GM23338 (cell line): ENCODE results near the gene ASS1. TPM values are rescaled to one million over a fixed set of nuclear protein-coding genes. Genes with fewer than 3 reads are reported as not detected.

Experiments used
- ATAC-seq: fragments of 200-7000 bp; cut with Tn5 transposase; 3 replicates; pipeline ENCODE4 v1.9.1; 2020
- DNase-seq: peaks from one replicate; pipeline ENCODE4 v3.0.0-alpha.2; 2015; ENCODE audit warnings: low spot score
- H2AFZ ChIP-seq: fragments of 200-600 bp; sonication (generic); 2 replicates; pipeline ENCODE4 v1.8.0; 2016; ENCODE audit warnings: antibody characterized with exemption, mild to moderate bottlenecking, moderate library complexity
- H3F3A ChIP-seq: fragments of 200-600 bp; sonication (generic); replicated peaks from 2 replicates; pipeline ENCODE4 v1.8.0; 2017; ENCODE audit warnings: antibody characterized with exemption, mixed run types, low read depth
- H3K27ac ChIP-seq: fragments of 200-600 bp; sonication (generic); 2 replicates; pipeline ENCODE4 v1.6.1; 2016; ENCODE audit warnings: low read depth
- H3K27me3 ChIP-seq: fragments of 200-600 bp; sonication (generic); 2 replicates; pipeline ENCODE4 v1.8.0; 2016; ENCODE audit warnings: mild to moderate bottlenecking, mixed run types, moderate library complexity; ENCODE audit not compliant: insufficient read depth
- H3K36me3 ChIP-seq: fragments of 200-600 bp; sonication (generic); 2 replicates; pipeline ENCODE4 v1.8.0; 2016; ENCODE audit warnings: mild to moderate bottlenecking; ENCODE audit not compliant: insufficient read depth
- H3K4me1 ChIP-seq: fragments of 200-600 bp; sonication (generic); 2 replicates; pipeline ENCODE4 v1.8.0; 2016; ENCODE audit warnings: mild to moderate bottlenecking, moderate library complexity; ENCODE audit not compliant: insufficient read depth
- H3K4me2 ChIP-seq: fragments of 200-600 bp; sonication (generic); 2 replicates; pipeline ENCODE4 v1.7.1; 2017; ENCODE audit warnings: mixed run types
- H3K4me3 ChIP-seq: fragments of 200-600 bp; sonication (generic); 2 replicates; pipeline ENCODE4 v1.6.1; 2016; ENCODE audit warnings: mixed run types
- H3K79me2 ChIP-seq: fragments of 200-600 bp; sonication (generic); replicated peaks from 2 replicates; pipeline ENCODE4 v1.8.0; 2017; ENCODE audit warnings: mild to moderate bottlenecking; ENCODE audit not compliant: insufficient read depth
- H3K9me2 ChIP-seq: fragments of 200-600 bp; sonication (generic); 2 replicates; pipeline ENCODE4 v1.8.0; 2017; ENCODE audit not compliant: insufficient read depth
- H4K20me1 ChIP-seq: fragments of 200-600 bp; sonication (generic); replicated peaks from 2 replicates; pipeline ENCODE4 v1.8.0; 2017; ENCODE audit warnings: mild to moderate bottlenecking; ENCODE audit not compliant: insufficient read depth
- H3K27ac Mint-ChIP-seq: 2 replicates; pipeline ENCODE4 v1.8.0; 2020; ENCODE audit warnings: inconsistent platforms, mild to moderate bottlenecking, moderate library complexity, mixed read lengths
- H3K27me3 Mint-ChIP-seq: 3 replicates; pipeline ENCODE4 v1.8.0; 2022; ENCODE audit warnings: low read depth, mild to moderate bottlenecking, moderate library complexity, mixed read lengths, inconsistent platforms; ENCODE audit not compliant: insufficient read depth, poor library complexity
- H3K36me3 Mint-ChIP-seq: 3 replicates; pipeline ENCODE4 v1.8.0; 2021; ENCODE audit warnings: low read depth, mild to moderate bottlenecking, inconsistent platforms, moderate library complexity, mixed read lengths
- H3K4me1 Mint-ChIP-seq: 3 replicates; pipeline ENCODE4 v1.8.0; 2020; ENCODE audit warnings: mild to moderate bottlenecking, inconsistent platforms, mixed read lengths
- H3K4me3 Mint-ChIP-seq: 3 replicates; pipeline ENCODE4 v1.8.0; 2021; ENCODE audit warnings: moderate library complexity, mild to moderate bottlenecking, inconsistent platforms, mixed read lengths
- H3K9me3 Mint-ChIP-seq: 3 replicates; pipeline ENCODE4 v1.8.0; 2020; ENCODE audit warnings: moderate library complexity, mild to moderate bottlenecking, inconsistent platforms, mixed read lengths
- CREB1 ChIP-seq: fragments of 250-450 bp; sonication (Bioruptor Pico); IDR thresholded peaks from 2 replicates; pipeline ENCODE4 v1.5.0; 2020; ENCODE audit warnings: low read depth, mild to moderate bottlenecking, moderate library complexity
- EZH2 ChIP-seq: fragments of 200-600 bp; sonication (generic); IDR thresholded peaks from one replicate; pipeline ENCODE4 v1.8.0; 2017; ENCODE audit warnings: antibody characterized with exemption, mild to moderate bottlenecking, low read depth; ENCODE audit not compliant: unreplicated experiment
- EZH2phosphoT487 ChIP-seq: fragments of 200-600 bp; sonication (generic); IDR thresholded peaks from one replicate; pipeline ENCODE4 v1.8.1; 2018; ENCODE audit warnings: antibody characterized with exemption; ENCODE audit not compliant: unreplicated experiment
- JUNB ChIP-seq: IDR thresholded peaks from one replicate; pipeline ENCODE4 v1.6.1; 2016; ENCODE audit warnings: antibody characterized with exemption; ENCODE audit not compliant: unreplicated experiment
- NANOG ChIP-seq: IDR thresholded peaks from 2 replicates; pipeline ENCODE4 v1.6.1; 2016; ENCODE audit warnings: antibody characterized with exemption, borderline replicate concordance
- POLR2AphosphoS5 ChIP-seq: IDR thresholded peaks from 2 replicates; pipeline ENCODE4 v1.6.1; 2016; ENCODE audit warnings: antibody characterized with exemption, low read depth
- STAT1 ChIP-seq: IDR thresholded peaks from one replicate; pipeline ENCODE4 v1.6.1; 2016; ENCODE audit warnings: antibody characterized with exemption; ENCODE audit not compliant: unreplicated experiment
- ZNF114 ChIP-seq: fragments of 250-450 bp; sonication (Bioruptor Pico); IDR thresholded peaks from 2 replicates; pipeline ENCODE4 v1.5.0; 2020; ENCODE audit warnings: mild to moderate bottlenecking, moderate library complexity
- ZNF331 ChIP-seq: fragments of 250-450 bp; sonication (Bioruptor Pico); IDR thresholded peaks from 2 replicates; pipeline ENCODE4 v1.5.0; 2020; ENCODE audit warnings: low read depth, mild to moderate bottlenecking, moderate library complexity
- polyA plus RNA-seq: library from polyadenylated mRNA; unstranded; fragments of >200 nt; fragmentation: Nextera tagmentation; extraction: Ambion mirVana; gene quantifications from 2 replicates; pipeline ENCODE4 v1.2.1, GENCODE V29; 2016
- total RNA-seq: library from RNA; depleted of rRNA; stranded (reverse); fragments of >200 nt; shearing (Covaris generic); gene quantifications from 2 replicates; pipeline ENCODE4 v1.2.3, GENCODE V29; 2014
- TF ChIP-seq, protein P1 (sequence below): IDR thresholded peaks from 2 replicates; pipeline ENCODE4 v1.6.1; 2016; ENCODE audit warnings: antibody characterized with exemption
- TF ChIP-seq, protein P2 (sequence below): fragments of 250-450 bp; sonication (Bioruptor Pico); IDR thresholded peaks from 2 replicates; pipeline ENCODE4 v1.5.0; 2020; ENCODE audit warnings: mild to moderate bottlenecking, moderate library complexity
- TF ChIP-seq, protein P3 (sequence below): IDR thresholded peaks from one replicate; pipeline ENCODE4 v1.6.1; 2018; ENCODE audit warnings: antibody characterized with exemption; ENCODE audit not compliant: unreplicated experiment
- TF ChIP-seq, protein P4 (sequence below), 2 experiments: fragments of 200-600 bp in 1 of 2; sonication (generic) in 1 of 2; conservative IDR thresholded peaks; 2 replicates each; pipeline versions ENCODE4 v1.5.1 to v1.6.1; 2016 to 2017; ENCODE audit warnings: antibody characterized with exemption in 2 of 2, low read depth in 2 of 2, mild to moderate bottlenecking in 2 of 2, moderate library complexity in 1 of 2

The ASS1 gene
- total and polyA plus RNA-seq, 2 experiments from 2014 or later: 65.8 to 103 TPM

DNA sequence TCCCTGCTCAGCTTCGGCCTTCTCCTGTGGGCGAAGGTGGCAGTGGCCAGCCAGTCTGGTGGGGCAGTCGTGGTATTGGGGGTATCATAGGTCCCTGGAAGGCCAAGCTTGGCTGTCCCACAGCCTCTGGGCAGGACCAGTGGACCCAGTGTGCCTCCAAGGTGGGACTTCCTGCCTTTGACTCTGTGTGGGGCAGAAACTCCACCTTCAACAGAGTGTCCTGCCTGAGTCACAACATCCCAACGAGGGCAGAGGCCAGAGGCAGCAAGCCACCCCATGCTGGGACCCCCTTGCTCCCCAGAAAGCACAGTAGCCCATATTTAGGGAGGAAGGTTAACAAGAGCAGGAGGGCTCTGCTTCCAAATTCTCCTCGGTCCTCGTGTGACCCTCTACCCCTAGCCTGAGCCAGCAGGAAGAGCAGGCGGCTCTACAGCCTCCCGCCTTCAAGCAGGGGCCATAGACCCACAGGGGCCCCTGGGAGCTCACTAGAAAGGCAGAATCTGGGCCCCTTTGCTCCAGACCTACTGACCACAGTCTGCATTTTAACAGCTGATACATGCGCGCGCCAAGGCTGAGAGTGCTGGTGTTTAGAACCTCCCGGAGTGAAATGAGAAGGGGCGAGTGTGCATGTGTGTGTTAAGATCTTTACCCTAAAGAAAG lies 83.0 kb downstream of the ASS1 start:
- Histone ChIP-seq H3K79me2 (no peaks in the 10 kb centered on the region), H4K20me1 (no peaks in the 10 kb centered on the region), H3K4me1 (peaks cover 14% of the 10 kb centered on the region), H2AFZ (peak overlapping the region; percentile 32; the same call in 1 of the 2 replicates), H3K4me2 (no peak overlapping the region), H3F3A (no peaks in the 10 kb centered on the region), H3K27ac (no peak overlapping the region), H3K36me3 (no peaks in the 10 kb centered on the region), H3K4me3 (no peak overlapping the region), H3K27me3 (no peaks in the 10 kb centered on the region), H3K9me2 (no peaks in the 10 kb centered on the region)
- Mint-ChIP-seq H3K9me3 (no peaks in the 10 kb centered on the region), H3K4me3 (no peak overlapping the region), H3K27me3 (peaks cover under 1% of the 10 kb centered on the region), H3K4me1 (peaks cover 22% of the 10 kb centered on the region), H3K27ac (no peak overlapping the region), H3K36me3 (no peaks in the 10 kb centered on the region; the same call in 2 of the 3 replicates)
- ATAC-seq (no peak), DNase-seq (no peak)
- TF ChIP-seq, protein P1, sequence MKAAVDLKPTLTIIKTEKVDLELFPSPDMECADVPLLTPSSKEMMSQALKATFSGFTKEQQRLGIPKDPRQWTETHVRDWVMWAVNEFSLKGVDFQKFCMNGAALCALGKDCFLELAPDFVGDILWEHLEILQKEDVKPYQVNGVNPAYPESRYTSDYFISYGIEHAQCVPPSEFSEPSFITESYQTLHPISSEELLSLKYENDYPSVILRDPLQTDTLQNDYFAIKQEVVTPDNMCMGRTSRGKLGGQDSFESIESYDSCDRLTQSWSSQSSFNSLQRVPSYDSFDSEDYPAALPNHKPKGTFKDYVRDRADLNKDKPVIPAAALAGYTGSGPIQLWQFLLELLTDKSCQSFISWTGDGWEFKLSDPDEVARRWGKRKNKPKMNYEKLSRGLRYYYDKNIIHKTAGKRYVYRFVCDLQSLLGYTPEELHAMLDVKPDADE: no peak
- TF ChIP-seq, protein P2, sequence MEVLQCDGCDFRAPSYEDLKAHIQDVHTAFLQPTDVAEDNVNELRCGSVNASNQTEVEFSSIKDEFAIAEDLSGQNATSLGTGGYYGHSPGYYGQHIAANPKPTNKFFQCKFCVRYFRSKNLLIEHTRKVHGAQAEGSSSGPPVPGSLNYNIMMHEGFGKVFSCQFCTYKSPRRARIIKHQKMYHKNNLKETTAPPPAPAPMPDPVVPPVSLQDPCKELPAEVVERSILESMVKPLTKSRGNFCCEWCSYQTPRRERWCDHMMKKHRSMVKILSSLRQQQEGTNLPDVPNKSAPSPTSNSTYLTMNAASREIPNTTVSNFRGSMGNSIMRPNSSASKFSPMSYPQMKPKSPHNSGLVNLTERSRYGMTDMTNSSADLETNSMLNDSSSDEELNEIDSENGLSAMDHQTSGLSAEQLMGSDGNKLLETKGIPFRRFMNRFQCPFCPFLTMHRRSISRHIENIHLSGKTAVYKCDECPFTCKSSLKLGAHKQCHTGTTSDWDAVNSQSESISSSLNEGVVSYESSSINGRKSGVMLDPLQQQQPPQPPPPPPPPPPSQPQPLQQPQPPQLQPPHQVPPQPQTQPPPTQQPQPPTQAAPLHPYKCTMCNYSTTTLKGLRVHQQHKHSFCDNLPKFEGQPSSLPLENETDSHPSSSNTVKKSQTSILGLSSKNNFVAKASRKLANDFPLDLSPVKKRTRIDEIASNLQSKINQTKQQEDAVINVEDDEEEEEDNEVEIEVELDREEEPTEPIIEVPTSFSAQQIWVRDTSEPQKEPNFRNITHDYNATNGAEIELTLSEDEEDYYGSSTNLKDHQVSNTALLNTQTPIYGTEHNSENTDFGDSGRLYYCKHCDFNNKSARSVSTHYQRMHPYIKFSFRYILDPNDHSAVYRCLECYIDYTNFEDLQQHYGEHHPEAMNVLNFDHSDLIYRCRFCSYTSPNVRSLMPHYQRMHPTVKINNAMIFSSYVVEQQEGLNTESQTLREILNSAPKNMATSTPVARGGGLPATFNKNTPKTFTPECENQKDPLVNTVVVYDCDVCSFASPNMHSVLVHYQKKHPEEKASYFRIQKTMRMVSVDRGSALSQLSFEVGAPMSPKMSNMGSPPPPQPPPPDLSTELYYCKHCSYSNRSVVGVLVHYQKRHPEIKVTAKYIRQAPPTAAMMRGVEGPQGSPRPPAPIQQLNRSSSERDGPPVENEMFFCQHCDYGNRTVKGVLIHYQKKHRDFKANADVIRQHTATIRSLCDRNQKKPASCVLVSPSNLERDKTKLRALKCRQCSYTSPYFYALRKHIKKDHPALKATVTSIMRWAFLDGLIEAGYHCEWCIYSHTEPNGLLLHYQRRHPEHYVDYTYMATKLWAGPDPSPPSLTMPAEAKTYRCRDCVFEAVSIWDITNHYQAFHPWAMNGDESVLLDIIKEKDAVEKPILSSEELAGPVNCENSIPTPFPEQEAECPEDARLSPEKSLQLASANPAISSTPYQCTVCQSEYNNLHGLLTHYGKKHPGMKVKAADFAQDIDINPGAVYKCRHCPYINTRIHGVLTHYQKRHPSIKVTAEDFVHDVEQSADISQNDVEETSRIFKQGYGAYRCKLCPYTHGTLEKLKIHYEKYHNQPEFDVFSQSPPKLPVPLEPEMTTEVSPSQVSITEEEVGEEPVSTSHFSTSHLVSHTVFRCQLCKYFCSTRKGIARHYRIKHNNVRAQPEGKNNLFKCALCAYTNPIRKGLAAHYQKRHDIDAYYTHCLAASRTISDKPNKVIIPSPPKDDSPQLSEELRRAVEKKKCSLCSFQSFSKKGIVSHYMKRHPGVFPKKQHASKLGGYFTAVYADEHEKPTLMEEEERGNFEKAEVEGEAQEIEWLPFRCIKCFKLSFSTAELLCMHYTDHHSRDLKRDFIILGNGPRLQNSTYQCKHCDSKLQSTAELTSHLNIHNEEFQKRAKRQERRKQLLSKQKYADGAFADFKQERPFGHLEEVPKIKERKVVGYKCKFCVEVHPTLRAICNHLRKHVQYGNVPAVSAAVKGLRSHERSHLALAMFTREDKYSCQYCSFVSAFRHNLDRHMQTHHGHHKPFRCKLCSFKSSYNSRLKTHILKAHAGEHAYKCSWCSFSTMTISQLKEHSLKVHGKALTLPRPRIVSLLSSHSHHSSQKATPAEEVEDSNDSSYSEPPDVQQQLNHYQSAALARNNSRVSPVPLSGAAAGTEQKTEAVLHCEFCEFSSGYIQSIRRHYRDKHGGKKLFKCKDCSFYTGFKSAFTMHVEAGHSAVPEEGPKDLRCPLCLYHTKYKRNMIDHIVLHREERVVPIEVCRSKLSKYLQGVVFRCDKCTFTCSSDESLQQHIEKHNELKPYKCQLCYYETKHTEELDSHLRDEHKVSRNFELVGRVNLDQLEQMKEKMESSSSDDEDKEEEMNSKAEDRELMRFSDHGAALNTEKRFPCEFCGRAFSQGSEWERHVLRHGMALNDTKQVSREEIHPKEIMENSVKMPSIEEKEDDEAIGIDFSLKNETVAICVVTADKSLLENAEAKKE (CRISPR knock-in tag): no peak
- no peak for TF ChIP-seq POLR2AphosphoS5
- no peak for TF ChIP-seq CREB1
- TF ChIP-seq JUNB: no peak
- no peak for TF ChIP-seq EZH2phosphoT487
- no peak for TF ChIP-seq ZNF114
- no peak for TF ChIP-seq STAT1
- TF ChIP-seq NANOG: no peak
- TF ChIP-seq, protein P3, sequence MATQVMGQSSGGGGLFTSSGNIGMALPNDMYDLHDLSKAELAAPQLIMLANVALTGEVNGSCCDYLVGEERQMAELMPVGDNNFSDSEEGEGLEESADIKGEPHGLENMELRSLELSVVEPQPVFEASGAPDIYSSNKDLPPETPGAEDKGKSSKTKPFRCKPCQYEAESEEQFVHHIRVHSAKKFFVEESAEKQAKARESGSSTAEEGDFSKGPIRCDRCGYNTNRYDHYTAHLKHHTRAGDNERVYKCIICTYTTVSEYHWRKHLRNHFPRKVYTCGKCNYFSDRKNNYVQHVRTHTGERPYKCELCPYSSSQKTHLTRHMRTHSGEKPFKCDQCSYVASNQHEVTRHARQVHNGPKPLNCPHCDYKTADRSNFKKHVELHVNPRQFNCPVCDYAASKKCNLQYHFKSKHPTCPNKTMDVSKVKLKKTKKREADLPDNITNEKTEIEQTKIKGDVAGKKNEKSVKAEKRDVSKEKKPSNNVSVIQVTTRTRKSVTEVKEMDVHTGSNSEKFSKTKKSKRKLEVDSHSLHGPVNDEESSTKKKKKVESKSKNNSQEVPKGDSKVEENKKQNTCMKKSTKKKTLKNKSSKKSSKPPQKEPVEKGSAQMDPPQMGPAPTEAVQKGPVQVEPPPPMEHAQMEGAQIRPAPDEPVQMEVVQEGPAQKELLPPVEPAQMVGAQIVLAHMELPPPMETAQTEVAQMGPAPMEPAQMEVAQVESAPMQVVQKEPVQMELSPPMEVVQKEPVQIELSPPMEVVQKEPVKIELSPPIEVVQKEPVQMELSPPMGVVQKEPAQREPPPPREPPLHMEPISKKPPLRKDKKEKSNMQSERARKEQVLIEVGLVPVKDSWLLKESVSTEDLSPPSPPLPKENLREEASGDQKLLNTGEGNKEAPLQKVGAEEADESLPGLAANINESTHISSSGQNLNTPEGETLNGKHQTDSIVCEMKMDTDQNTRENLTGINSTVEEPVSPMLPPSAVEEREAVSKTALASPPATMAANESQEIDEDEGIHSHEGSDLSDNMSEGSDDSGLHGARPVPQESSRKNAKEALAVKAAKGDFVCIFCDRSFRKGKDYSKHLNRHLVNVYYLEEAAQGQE: no peak
- TF ChIP-seq ZNF331 (CRISPR knock-in tag): no peak
- TF ChIP-seq, protein P4, sequence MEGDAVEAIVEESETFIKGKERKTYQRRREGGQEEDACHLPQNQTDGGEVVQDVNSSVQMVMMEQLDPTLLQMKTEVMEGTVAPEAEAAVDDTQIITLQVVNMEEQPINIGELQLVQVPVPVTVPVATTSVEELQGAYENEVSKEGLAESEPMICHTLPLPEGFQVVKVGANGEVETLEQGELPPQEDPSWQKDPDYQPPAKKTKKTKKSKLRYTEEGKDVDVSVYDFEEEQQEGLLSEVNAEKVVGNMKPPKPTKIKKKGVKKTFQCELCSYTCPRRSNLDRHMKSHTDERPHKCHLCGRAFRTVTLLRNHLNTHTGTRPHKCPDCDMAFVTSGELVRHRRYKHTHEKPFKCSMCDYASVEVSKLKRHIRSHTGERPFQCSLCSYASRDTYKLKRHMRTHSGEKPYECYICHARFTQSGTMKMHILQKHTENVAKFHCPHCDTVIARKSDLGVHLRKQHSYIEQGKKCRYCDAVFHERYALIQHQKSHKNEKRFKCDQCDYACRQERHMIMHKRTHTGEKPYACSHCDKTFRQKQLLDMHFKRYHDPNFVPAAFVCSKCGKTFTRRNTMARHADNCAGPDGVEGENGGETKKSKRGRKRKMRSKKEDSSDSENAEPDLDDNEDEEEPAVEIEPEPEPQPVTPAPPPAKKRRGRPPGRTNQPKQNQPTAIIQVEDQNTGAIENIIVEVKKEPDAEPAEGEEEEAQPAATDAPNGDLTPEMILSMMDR (conservative IDR thresholded peaks at IDR 0.05; ENCODE audit: low read depth in 2 of 2): no peak
- TF ChIP-seq EZH2: no peak
